ENCODE results near the gene GZMM. TPM values are rescaled to one million over a fixed set of nuclear protein-coding genes. Genes with fewer than 3 reads are reported as not detected.

Gene GZMM
- total RNA-seq, 2 donors from 2014 or later = 0.51 TPM; not detected in 1

GRCh38 chr19:593505-593904, 49.7 kb downstream of the GZMM start:
- Mint-ChIP-seq H3K27me3 (ENCODE audit: insufficient read depth) (peaks cover 43% of the 10 kb centered on the region), H3K27ac (no peak overlapping the region), H3K36me3 (ENCODE audit: low read depth) (no peaks in the 10 kb centered on the region), H3K4me3 (no peak overlapping the region), H3K4me1 (no peaks in the 10 kb centered on the region), H3K9me3 (no peaks in the 10 kb centered on the region)
- DNase-seq = no peak
- no peak overlapping the region for H3K27ac ChIP-seq (ENCODE audit: low read depth, low read length)
- TF ChIP-seq CTCF (conservative IDR thresholded peaks at IDR 0.05) = no peak
- H3K9ac ChIP-seq (ENCODE audit: extremely low read depth, low read length, poor library complexity, severe bottlenecking) = no peak overlapping the region
- no peaks in the 10 kb centered on the region for H3K9me3 ChIP-seq (ENCODE audit: control insufficient read depth, low read length)
- H3K4me3 ChIP-seq (ENCODE audit: low read length) = no peak overlapping the region
- WGBS, 2 experiments (ENCODE audit: insufficient coverage in 1 of 2, insufficient read length in 1 of 2) = 77 to 86% methylated on average over 9 of the region's 9 CpGs
- H3K36me3 ChIP-seq (ENCODE audit: control insufficient read depth, insufficient read depth, low read length) = no peaks in the 10 kb centered on the region
- H3K4me1 ChIP-seq (ENCODE audit: control insufficient read depth, insufficient read depth, low read length) = no peaks in the 10 kb centered on the region
- H3K27me3 ChIP-seq (ENCODE audit: control insufficient read depth, insufficient read depth, low read length, poor library complexity, severe bottlenecking) = peaks cover 53% of the 10 kb centered on the region

- H3K9me3 Mint-ChIP-seq = no peaks in the 10 kb centered on the region
- peaks cover 34% of the 10 kb centered on the region for H3K27me3 Mint-ChIP-seq (ENCODE audit: insufficient read depth)
- Histone ChIP-seq H3K36me3 (ENCODE audit: control insufficient read depth, insufficient read depth, low read length) (no peaks in the 10 kb centered on the region), H3K9ac (ENCODE audit: extremely low read depth, low read length, poor library complexity, severe bottlenecking) (no peak overlapping the region), H3K27me3 (ENCODE audit: control insufficient read depth, insufficient read depth, low read length, poor library complexity, severe bottlenecking) (peaks cover 45% of the 10 kb centered on the region), H3K4me1 (ENCODE audit: control insufficient read depth, insufficient read depth, low read length) (no peaks in the 10 kb centered on the region), H3K9me3 (ENCODE audit: control insufficient read depth, low read length) (no peaks in the 10 kb centered on the region), H3K27ac (ENCODE audit: low read depth, low read length) (no peak overlapping the region), H3K4me3 (ENCODE audit: low read length) (no peak overlapping the region)
- H3K4me1 Mint-ChIP-seq = no peaks in the 10 kb centered on the region
- DNase-seq = no peak
- no peaks in the 10 kb centered on the region for H3K36me3 Mint-ChIP-seq (ENCODE audit: low read depth)
- TF ChIP-seq CTCF (conservative IDR thresholded peaks at IDR 0.05) = no peak
- no peak overlapping the region for H3K4me3 Mint-ChIP-seq
- no peak overlapping the region for H3K27ac Mint-ChIP-seq
- WGBS, 2 experiments (ENCODE audit: insufficient coverage in 1 of 2, insufficient read length in 1 of 2) = 85 to 87% methylated on average over 19 to 24 of the region's 24 CpGs
These were observed 50.5 kb downstream of the GZMM start for GRCh38 chr19:594265-594870.

- Histone ChIP-seq H3K9me3 (ENCODE audit: control insufficient read depth, low read length) (no peaks in the 10 kb centered on the region), H3K9ac (ENCODE audit: extremely low read depth, low read length, poor library complexity, severe bottlenecking) (no peak overlapping the region), H3K36me3 (ENCODE audit: control insufficient read depth, insufficient read depth, low read length) (no peaks in the 10 kb centered on the region), H3K4me1 (ENCODE audit: control insufficient read depth, insufficient read depth, low read length) (no peaks in the 10 kb centered on the region), H3K4me3 (ENCODE audit: low read length) (no peak overlapping the region), H3K27ac (ENCODE audit: low read depth, low read length) (no peak overlapping the region), H3K27me3 (ENCODE audit: control insufficient read depth, insufficient read depth, low read length, poor library complexity, severe bottlenecking) (peaks cover 40% of the 10 kb centered on the region)
- no peak overlapping the region for H3K27ac Mint-ChIP-seq
- 85 to 87% methylated on average over 31 to 42 of the region's 42 CpGs for WGBS, 2 experiments (ENCODE audit: insufficient coverage in 1 of 2, insufficient read length in 1 of 2)
- H3K4me3 Mint-ChIP-seq = no peak overlapping the region
- no peaks in the 10 kb centered on the region for H3K4me1 Mint-ChIP-seq
- DNase-seq = no peak
- H3K27me3 Mint-ChIP-seq (ENCODE audit: insufficient read depth) = peaks cover 32% of the 10 kb centered on the region
- TF ChIP-seq CTCF (conservative IDR thresholded peaks at IDR 0.05) = no peak
- H3K9me3 Mint-ChIP-seq = no peaks in the 10 kb centered on the region
- H3K36me3 Mint-ChIP-seq (ENCODE audit: low read depth) = no peaks in the 10 kb centered on the region
These were observed 51.7 kb downstream of the GZMM start for GRCh38 chr19:595326-596262.
